HuH-7 (cell line): Measurements from ENCODE around the gene HMCN1.

ENCODE experiments used
- DNase-seq: peaks from one replicate; pipeline ENCODE4 v3.0.0; 2011; ENCODE audit warnings: low spot score

The HMCN1 gene

GRCh38 chr1:185733818-185734735 lies at the start of gene HMCN1:
TSS of gene HMCN1 (plus strand) at chr1:185734391. CDS start at chr1:185734780, 389 bp downstream.
- peak; percentile 43 for DNase-seq

- DNase-seq: no peak
These were observed 47.1 kb upstream of the HMCN1 start for GRCh38 chr1:185686821-185687778.

GRCh38 chr1:185690527-185690926 lies 43.7 kb upstream of the HMCN1 start:
- no peak for DNase-seq

GRCh38 chr1:185693654-185694053 lies 40.5 kb upstream of the HMCN1 start:
- DNase-seq: no peak

GRCh38 chr1:185694081-185694480 lies 40.1 kb upstream of the HMCN1 start:
- DNase-seq: no peak

- no peak for DNase-seq
These were observed 38.9 kb upstream of the HMCN1 start for GRCh38 chr1:185695299-185695698.

GRCh38 chr1:185696422-185697150 lies 37.6 kb upstream of the HMCN1 start:
- DNase-seq: no peak

GRCh38 chr1:185699874-185700273 lies 34.3 kb upstream of the HMCN1 start:
- DNase-seq: no peak

- no peak for DNase-seq
These were observed 32.5 kb upstream of the HMCN1 start for GRCh38 chr1:185701650-185702049.

- DNase-seq: no peak
These were observed 30.0 kb upstream of the HMCN1 start for GRCh38 chr1:185704181-185704580.

GRCh38 chr1:185716095-185716494 lies 18.1 kb upstream of the HMCN1 start:
- no peak for DNase-seq

- DNase-seq: peak; percentile 12
These were observed 15.2 kb upstream of the HMCN1 start for GRCh38 chr1:185719021-185719420.

GRCh38 chr1:185720633-185721272 lies 13.4 kb upstream of the HMCN1 start:
- no peak for DNase-seq

- no peak for DNase-seq
These were observed 12.6 kb upstream of the HMCN1 start for GRCh38 chr1:185721553-185721952.

GRCh38 chr1:185722098-185722497 lies 12.1 kb upstream of the HMCN1 start:
- DNase-seq: no peak

GRCh38 chr1:185727726-185728125 lies 6.5 kb upstream of the HMCN1 start:
- DNase-seq: no peak

- DNase-seq: no peak
These were observed 2.7 kb upstream of the HMCN1 start for GRCh38 chr1:185731446-185731845.

- no peak for DNase-seq
These were observed 1.2 kb upstream of the HMCN1 start for GRCh38 chr1:185732951-185733350.

- no peak for DNase-seq
These were observed 924 bp downstream of the HMCN1 start for GRCh38 chr1:185734929-185735700.

- DNase-seq: no peak
These were observed 1.5 kb downstream of the HMCN1 start for GRCh38 chr1:185735701-185736064.

- DNase-seq: no peak
These were observed 5.8 kb downstream of the HMCN1 start for GRCh38 chr1:185739967-185740366.
